GM18907 (cell line): ENCODE results near the gene MIGA1.
"Not testable (repeated sequence)": the region's sequence is repeated elsewhere in the genome, so short reads cannot be mapped to it uniquely, and the experiment has no call there.

Source experiments
- ATAC-seq: cut with Tn5 transposase; IDR thresholded peaks from one replicate; pipeline ENCODE4 v1.9.1; 2021; ENCODE audit warnings: mild to moderate bottlenecking, moderate library complexity; ENCODE audit not compliant: unreplicated experiment

The MIGA1 gene

DNA sequence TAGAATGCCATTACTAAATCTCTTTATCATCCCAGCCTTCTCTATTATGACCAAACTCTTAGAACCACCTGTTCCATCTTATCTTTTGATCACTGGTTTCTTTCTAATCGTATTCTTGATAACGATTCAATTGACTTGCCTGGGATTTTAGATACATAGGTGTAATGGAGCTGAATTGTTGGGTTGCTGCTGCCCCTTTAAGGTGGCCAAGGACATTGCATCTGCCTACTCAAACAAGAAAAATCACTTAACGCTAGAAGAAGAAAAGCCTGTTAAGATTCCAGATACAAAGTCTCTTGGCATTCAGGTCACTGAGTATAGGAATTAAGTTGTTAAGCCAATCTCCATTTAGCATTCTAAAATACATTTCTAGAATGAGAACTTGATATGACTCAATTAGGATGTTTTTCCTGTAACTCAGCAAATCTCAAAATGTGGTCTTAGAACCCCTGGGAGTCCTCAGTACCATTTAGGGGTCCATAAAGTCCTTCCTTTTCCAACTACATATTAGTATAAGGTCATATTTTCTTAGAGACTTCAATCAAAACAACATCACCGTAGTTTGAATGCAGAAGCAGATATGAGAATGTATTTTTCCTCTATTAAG is 121.3 kb downstream of the MIGA1 start:
- no peak for ATAC-seq

DNA sequence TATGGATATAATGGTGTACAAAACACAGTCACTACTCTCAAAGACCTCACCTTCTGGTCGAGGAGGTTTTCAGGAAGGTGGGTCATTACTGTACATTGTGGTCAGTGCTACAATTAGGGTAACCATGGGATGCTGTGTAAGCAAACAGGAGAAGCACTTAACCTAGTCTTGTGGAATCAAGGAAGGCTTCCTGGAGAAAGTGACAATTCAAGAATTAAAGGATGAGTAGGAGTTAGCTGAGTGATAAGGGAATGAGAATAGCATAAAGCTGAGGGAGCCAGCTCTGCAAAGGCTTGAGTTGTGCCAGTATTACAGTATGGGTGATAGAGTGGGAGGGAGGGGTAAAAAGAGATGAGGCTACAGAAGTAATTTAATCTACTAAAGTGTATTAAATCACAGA is 126.2 kb downstream of the MIGA1 start:
- ATAC-seq: no peak

DNA sequence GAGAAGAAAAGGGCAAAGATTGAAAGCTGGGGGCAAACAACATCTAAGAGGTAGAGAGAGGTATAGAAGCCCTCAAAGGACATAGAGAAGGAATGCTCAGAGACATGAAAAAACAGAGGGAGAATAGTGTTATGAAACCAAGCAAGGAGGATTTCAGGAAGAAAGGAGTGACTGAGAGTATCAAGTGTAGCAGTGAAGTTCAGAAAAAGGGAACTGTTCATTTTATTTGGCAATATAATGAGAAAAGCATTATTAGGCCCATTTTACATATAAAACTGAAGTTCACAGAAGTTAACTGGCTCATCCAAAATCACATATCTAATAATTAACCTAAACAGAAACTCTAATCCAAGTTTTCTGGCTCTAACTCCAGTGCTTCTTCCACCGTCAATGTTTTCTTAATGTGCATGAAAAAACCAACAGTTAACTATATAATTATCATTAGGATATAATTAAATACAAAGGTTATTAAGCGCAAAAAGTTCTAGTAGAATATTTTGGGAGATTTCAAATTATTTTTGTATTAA is 126.6 kb downstream of the MIGA1 start:
- ATAC-seq: no peak

DNA sequence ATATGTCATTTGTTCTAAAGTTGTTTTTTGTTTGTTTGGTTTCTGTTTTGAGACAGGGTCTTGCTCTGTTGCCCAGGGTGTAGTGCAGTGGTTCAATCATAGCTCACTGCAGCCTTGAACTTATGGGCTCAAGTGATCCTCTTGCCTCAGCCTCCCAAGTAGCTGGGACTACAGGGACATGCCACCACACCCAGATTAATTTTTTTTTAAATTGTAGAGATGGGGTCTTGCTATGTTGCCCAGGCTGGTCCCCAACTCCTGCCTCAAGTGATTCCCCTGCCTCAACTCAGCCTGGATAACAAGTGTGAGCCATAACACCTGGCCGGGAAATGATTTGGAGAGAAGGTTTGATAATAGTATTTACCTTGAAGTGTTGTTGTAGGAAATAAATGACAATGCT is 127.2 kb downstream of the MIGA1 start:
- no peak for ATAC-seq

DNA sequence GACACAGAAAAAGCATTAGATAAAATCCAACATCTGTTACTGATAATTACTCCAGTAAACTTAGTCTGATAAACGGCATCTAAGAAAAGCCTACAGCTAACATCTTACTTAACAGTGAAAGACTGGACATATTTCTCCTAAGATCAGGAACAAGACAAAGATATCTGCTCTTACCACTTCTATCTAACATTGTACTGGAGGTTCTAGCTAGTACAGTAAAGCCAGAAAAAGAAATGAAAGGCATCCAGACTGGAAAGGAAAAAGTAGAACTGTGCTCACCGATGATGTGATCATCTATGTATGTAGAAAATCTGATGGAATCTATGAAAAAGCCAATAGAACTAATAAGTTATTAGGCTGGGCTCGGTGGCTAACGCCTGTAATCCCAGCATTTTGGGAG is 130.7 kb downstream of the MIGA1 start:
- ATAC-seq: no peak

DNA sequence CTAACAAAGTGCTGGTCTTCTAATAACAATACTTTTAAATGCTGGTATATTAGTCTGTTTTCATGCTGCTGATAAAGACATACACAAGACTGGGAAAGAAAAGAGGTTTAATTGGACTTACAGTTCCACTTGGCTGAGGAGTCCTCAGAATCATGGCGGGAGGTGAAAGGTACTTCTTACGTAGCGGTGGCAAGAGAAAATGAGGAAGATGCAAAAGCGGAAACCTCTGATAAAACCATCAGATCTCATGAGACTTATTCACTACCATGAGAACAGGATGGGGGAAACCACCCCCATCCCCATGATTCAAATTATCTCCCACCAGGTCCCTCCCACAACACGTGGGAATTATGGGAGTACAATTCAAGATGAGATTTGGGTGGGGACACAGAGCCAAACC is 139.5 kb downstream of the MIGA1 start:
- ATAC-seq: not testable (repeated sequence)

DNA sequence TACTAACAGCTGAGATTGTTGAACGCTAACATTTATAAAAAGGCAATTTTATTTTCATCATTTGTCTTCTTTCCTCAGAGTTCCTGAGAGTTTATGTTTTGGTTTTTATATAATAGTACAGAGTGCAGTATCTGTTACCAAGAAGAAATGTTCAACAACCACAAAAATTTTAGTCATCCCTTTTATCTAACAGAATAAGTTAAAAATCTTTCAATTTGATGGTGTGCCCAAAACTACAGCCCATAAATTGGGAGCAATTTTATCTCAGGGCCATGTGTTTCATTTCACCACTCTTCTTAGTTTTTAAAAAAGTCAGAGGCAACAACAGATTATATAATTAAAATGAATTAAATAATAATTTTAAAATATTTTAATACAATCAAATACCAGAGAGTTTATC is 146.1 kb downstream of the MIGA1 start:
- ATAC-seq: no peak

DNA sequence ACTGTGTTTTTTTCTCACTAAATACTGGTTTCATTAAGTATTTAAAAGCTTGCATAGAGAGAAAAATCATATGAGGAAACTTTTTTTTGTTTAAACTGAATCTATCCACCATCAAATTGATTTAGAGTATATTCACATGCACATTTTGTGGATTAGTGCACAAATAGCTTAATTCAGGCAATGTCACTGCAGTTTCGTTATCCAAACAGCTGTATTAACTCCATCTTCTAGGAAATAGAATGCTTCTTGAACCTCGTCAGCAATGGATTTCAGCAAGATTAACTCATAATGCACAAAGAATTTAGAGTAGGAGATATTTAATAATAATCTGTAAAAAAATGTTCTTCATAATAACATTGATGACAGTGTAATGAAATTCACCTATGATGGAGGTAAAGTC is 146.5 kb downstream of the MIGA1 start:
- no peak for ATAC-seq

DNA sequence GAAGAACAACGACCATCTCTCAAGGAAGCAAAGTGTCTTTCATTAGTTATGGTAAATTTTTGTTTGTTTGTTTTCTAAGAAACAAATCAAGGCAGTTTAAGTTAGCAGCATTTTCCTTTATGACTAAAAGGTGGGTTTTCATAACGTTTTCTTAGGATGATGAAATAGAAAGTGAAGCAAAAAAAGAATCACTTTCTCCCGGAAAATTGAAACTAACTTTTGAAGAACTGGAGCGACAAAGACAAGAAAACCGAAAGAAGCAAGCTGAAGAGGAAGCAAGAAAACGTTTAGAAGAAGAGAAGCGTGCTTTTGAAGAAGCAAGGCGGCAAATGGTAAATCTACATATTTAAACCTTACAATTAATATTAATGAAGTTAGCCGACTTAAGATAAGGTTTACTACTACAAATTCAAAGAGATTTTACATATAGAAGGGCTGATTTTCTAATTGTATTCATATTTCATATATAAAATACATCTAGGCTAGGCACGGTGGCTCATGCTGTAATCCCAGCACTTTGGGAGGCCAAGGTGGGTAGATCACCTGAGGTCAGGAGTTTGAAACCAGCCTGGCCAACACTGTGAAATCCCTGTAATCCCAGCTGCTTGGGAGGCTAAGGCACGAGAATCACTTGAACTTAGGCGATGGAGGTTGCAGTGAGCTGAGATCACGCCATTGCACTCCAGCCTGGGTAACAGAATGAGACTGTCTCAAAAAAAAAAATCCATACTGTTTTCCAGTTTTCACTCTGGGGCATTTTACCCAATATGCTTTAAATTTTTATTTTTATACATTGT is 147.3 kb downstream of the MIGA1 start:
- peak; percentile 50 for ATAC-seq

DNA sequence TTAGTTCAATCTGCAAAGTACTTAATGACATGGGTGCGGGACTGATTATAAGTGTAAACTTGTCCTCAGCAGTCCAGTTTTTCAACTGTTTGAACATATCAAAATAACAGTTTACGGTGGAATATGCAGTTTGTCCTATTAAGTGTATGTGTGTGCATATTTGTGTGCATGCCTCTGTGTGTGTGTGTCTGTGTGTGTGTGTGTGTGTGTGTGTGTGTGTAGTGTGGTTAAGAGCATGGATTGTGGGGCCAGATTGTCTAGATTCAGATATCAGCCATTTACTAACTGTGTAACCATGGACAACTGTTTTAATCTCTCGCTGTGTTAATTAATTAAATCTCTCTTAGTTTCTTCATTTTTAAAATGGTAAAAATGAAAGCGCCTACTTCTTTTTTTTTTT is 148.0 kb downstream of the MIGA1 start:
- ATAC-seq: no peak
